ENCODE measurements around the gene DGKE.
A peak's percentile ranks its signal among the peaks of the same experiment; 100 is the strongest.

DGKE gene

DNA sequence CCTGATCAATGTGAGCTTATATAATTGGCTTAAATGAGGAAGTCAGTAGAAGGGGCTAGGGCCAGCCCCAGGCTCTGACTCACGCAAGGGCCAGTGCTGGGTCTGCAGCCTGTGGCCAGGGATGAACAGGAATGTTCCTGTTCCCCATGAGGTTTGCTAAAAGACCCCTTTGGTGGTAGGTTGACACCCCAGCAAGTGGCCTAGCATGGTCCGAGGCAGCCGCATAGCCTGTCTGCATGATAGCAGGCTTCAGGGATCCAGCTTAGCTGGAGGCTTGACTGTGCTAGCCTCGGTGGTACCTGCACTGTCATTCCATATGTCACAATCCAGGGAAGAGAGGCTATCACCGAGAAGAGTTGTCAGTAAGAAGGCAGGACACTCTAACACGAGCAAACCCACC, 56.4 kb downstream of the DGKE start:
- no peak for DNase-seq (ENCODE audit: low read depth in 2 of 2)

DNA sequence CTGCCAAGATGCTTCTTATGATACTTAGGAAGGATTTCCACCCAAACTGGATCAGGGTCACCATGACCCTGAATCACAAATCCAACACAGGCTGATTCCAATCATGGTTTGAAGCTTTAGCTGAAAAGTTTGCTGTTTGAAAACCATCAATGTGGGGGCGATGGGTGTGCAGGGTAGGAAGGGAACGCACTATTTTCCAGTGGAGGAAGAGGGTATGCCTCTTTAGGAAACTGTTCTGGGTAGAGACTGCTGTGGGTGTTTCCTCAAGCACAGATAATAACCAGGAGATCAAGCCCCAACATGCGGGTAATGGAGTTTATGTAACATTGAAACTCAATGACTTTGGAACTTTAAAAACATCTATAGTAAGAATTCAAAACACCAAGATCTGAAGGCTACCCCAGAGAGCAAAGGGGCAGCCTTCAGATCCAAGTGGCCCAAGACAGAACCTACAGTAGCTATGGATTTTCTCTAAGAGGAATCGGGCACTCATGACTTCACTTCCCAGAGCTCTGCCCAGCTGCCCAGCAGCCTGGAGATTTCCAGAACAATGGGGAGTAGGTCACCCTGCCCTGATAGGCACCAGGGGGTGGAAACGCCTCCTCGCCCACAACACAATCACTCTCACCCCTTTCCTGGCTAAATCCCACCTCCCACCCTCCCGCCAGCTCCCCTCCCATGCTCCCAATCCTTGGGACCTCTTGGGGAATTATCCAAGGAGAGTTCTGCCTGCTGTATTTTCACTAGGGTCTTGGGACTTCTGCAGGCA, 57.1 kb downstream of the DGKE start:
- no peak for DNase-seq (ENCODE audit: low read depth in 2 of 2)

GRCh38 chr17:56891751-56892150, 57.8 kb downstream of the DGKE start:
- DNase-seq (ENCODE audit: low read depth in 2 of 2): peak in 1 of 2 donors; percentile 36

DNA sequence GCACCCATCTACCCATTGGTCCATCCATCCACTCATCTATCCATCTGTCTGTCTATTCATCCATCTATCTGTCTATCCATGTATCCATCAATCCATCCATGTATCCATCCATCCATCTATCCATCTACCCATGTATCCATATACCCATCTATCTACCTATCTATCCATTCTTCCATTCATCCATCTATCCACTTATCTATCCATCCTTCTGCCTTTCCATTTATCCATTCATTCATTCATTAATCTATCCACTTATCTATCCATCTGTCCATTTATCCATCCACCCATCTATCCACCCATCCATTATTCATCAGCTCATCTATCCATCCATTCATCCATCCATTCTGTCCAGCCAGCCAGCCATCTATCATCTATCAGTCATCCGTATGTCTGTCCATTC, 58.4 kb downstream of the DGKE start:
- DNase-seq (ENCODE audit: low read depth in 2 of 2): no peak

GRCh38 chr17:56893503-56893902, 59.6 kb downstream of the DGKE start:
- no peak for DNase-seq (ENCODE audit: low read depth in 2 of 2)

DNA sequence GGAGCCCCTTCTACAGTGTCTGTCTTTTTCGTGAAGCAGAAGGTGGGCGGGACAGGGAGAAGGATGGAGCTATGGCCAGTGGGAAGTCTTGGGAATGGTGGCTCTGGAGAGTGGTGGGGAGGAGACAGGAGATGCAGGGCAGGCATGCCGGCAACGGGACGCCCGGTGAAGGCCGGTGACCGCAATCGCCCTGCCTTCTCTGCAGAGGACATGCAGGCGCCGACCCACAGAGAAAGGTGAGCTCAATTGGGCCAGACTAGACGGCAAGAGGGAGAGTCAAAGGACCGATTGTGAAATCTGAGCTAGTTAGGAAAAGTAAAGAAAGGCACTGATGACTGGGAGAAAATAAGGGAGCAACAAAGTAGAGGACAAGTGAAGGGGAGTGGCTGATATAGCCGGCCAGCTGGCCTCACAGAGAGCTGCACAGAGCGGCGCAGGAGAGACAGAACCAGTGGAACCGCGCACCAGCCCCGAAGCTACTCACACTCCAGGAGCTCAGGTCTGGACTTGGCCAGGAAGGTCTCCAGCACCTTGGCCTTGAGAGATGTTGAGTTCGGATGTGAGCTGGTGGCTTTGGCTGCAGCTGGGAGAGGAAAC, 61.0 kb downstream of the DGKE start:
- no peak for DNase-seq (ENCODE audit: low read depth in 2 of 2)

DNA sequence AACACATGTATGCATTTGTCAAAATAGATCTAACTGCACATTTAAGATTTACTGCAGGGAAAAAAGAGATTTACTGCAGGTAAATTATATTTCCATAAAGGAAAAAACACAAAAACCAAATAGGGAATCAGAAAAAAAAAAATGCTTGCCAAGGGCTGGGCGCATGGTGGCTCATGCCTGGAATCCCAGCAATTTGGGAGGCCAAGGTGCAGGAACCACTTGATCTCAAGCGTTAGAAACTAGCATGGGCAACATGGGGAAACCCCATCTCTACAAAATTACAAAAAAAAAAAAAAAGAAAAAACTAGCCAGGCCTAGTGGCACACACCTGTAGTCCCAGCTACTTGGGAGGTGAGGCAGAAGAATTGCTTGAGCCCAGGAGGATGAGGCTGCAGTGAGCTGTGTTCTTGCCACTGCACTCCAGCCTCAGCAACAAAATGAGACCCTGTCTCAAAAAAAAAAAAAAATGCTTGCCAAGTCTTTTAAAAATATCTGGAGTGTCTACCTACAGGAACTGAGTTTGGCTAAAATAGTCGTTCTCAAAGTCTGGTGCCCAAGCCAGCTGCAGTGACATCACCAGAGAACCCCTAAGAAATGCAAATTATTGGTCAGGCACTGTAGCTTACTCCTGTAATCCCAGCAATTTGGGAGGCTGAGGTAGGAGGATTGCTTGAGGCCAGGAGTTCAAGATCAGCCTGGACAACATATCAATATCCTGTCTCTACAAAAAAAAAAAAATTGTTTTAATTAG, 62.4 kb downstream of the DGKE start:
- DNase-seq (ENCODE audit: low read depth in 2 of 2): no peak

DNA sequence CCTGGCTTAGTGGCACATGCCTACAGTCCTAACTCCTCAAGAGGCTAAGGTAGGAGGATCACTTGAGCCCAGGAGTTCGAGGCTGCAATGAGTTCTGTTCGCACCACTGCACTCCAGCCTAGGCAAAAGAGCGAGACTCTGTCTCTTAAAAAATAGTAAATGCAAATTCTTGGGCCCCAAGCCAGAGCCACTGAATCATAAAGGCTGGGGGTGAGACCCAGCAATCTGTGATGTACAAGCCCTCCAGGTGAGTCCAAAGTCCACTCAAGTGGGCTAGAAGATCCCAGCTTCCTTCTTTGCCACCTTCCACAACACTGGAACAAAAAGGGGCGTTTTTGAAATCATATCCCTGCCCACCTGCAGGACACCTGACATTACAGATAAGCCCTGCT, 63.0 kb downstream of the DGKE start:
- DNase-seq (ENCODE audit: low read depth in 2 of 2): no peak

DNA sequence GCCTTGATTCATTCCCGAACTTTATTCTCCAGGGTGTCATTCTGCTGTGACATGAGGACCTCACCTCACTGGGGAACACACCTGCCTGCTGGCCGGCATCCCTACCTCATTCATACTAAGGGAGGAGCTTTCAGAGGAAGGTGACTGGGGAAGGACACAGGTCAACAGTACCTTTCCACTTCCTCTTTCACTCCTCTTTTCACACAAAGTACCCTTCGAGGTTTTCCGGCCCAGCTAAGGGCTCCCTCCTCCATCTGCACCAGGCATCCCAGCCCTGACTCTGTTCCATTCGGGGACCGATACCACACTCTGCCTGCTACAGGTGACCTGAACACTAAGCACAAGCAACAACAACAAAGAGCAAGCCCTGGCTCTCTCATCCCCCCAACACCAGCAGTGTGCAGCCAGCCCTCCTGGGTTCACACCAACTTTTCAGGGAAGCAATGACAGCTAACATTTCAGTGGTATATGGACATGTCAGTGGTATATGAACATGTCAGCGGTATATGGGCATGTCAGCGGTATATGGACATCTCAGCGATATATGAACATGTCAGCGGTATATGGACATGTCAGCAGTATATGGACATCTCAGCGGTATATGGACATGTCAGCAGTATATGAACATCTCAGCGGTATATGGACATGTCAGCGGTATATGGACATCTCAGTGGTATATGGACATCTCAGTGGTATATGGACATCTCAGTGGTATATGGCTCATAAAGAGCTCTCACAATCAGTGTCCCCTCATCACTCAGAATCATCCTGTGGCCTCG, 63.9 kb downstream of the DGKE start:
- no peak for DNase-seq (ENCODE audit: low read depth in 2 of 2)

- no peak for DNase-seq (ENCODE audit: low read depth in 2 of 2)
These were observed 64.9 kb downstream of the DGKE start for GRCh38 chr17:56898874-56899273.

DNA sequence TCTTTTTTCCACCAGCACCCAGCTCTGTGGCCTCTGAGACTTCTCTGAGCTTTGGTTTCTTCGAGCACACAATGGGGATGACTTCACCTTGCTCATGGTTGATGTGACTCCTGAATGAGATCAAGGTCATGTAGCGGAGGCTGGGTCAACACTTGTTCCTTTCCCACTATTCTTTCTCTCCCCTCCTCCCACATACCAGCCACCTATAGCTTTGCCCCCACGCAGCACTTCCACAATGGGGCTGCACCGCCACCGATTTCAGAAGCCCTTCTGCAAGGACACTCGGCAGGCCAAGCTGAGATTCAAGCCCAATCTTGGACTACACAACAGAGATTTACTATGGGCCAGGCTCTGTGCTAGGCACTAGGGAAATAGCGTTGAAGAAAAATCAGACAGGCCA, 65.5 kb downstream of the DGKE start:
- no peak for DNase-seq (ENCODE audit: low read depth in 2 of 2)

DNA sequence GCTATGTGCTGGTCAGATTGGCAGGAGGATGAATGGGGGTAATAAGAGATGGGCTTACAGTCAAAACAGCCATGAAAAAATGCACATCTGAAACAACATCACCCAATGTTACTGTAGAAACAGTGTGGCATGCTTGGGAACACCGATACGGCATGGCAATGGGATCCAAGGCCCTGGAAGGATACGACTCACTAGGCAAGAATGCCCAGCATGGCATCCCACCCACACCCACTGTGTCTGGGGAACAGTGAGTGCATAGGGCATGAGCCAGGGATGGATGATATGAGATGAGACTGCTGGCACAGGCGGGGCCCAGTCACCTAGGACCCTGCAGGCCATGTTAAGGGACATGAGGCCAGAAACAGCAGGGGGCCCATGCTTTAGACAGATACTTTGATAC, 68.4 kb downstream of the DGKE start:
- no peak for DNase-seq (ENCODE audit: low read depth in 2 of 2)

DNA sequence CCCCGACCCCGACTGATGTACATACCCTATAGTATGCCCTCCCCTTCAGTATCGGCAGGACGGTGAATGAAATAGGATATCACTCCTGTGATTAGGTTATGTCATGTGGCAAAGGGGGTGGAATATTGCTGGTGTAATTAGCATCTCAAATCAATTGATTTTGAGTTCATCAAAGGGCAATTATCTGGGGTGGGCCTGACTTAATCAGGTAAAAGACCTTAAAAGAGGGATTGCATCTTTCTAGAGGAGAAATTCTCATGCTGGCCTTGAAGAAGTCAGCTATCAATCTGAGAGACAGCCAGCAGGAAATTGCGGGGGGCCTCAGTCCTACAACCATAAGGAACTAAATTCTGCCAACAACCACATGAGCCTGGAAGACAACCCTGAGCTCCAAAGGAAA, 69.6 kb downstream of the DGKE start:
- no peak for DNase-seq (ENCODE audit: low read depth in 2 of 2)

GRCh38 chr17:56908001-56908542, 74.1 kb downstream of the DGKE start:
- DNase-seq (ENCODE audit: low read depth in 2 of 2): no peak

DNA sequence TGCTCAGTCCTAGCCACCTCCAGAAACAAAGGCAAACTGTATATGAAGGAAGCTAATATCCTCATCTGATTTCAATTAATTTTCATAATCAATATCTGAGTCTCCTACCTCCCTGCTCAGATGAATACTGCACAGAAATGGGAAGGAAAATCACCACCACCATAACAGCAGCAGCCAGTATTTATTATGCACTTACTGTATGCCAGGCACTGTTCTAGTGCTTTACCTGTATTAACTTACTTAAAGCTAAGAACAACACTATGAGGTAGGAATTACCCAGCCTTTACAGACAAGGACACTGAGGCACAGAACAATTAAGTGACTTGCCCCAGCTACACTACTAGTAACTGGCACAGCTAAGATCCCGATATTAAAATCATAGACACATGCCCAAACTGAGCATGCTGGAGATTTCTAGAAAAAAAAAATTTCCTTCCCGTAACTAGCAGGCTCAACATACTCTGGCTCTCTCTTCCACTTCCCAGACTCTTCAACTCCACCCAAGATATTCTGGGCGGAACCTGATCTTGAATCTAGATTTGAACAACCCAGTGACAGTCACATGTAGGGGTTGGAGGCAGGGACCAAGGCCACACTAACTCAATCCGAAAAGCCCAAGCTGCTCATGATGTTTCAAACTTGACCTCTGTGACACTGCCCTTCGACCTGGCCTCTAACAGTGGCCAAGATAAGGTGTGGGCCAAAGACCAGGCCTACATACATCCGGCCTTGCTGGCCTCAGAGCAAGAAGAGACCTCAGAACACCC, 76.0 kb downstream of the DGKE start:
- no peak for DNase-seq (ENCODE audit: low read depth in 2 of 2)

- no peak for DNase-seq (ENCODE audit: low read depth in 2 of 2)
These were observed 76.7 kb downstream of the DGKE start for GRCh38 chr17:56910509-56911235.

DNA sequence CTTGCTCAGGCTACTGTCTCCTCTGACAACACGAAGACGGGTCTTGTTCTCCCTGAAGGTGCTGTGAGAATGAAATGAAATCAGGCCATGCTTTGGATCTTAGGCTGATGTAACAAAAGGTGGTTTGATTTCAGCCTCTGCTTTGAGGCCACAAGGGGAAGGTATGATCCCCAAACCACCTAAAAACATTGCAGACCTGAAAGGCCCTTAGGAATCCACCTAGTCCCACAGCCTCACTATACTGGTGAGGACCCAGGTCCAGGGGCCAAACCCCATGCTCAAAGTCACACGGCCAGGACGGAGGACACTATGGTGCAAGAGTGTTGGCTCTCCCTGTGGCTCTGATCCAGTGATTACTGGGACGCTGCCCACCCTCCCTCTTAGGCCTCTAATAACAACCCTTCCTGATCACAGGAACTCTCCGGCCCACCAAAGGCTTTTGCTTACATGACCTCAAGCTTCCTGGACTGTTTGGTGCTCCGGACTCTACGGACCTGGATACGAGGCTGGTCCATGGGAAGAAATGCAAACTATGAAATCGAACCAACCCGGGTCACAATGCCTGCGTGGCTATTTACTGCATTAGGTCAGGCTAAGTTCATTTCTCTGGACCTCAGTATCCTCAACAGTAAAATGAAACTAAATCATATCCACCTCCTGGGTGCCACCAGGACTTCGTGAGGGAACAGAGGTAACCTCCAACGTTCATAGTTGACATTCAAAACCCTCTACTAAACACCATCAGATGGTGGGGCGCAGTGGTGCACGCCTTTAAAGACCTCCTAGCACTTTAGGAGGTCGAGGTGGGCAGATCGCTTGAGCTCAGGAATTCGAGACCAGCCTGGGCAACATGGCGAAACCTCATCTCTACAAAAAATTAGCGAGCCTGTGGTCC, 78.4 kb downstream of the DGKE start:
- DNase-seq (ENCODE audit: low read depth in 2 of 2): no peak

- no peak for DNase-seq (ENCODE audit: low read depth in 2 of 2)
These were observed 79.0 kb downstream of the DGKE start for GRCh38 chr17:56913000-56913311.

GRCh38 chr17:56913353-56913866, 79.5 kb downstream of the DGKE start:
- DNase-seq (ENCODE audit: low read depth in 2 of 2): no peak

All from stimulated activated CD8-positive, alpha-beta memory T cell treated with anti-CD3 and anti-CD28 coated beads, Interleukin-7, amount 100 ng/mL, for 4 hours (primary cell).